NCI-H774 (cell line): ENCODE results near the gene NAPA.
"Not testable (repeated sequence)": the region's sequence is repeated elsewhere in the genome, so short reads cannot be mapped to it uniquely, and the experiment has no call there.

Source experiments
- DNase-seq: peaks from one replicate; lab custom pipeline; 2025; lab: John Stamatoyannopoulos, UW

The NAPA gene

GRCh38 chr19:47486220-47486619 is 28.6 kb downstream of the NAPA start:
- not testable (repeated sequence) for DNase-seq

- no peak for DNase-seq
Measured at GRCh38 chr19:47485210-47485609, 29.7 kb downstream of the NAPA start.

- DNase-seq, result peak; percentile 91
Measured at GRCh38 chr19:47483800-47484690, 30.8 kb downstream of the NAPA start, which contains the start of gene KPTN. Gene KPTN (minus strand): TSS chr19:47484219. CDS start chr19:47484160, 59 bp downstream.

GRCh38 chr19:47483200-47483599 is 31.7 kb downstream of the NAPA start:
- DNase-seq, result no peak

GRCh38 chr19:47481460-47482052 is 33.3 kb downstream of the NAPA start:
- no peak for DNase-seq

- DNase-seq, result no peak
Measured at GRCh38 chr19:47480658-47481057, 34.2 kb downstream of the NAPA start.

- no peak for DNase-seq
Measured at GRCh38 chr19:47479701-47480503, 35.0 kb downstream of the NAPA start.

- DNase-seq, result no peak
Measured at GRCh38 chr19:47476438-47476972, 38.4 kb downstream of the NAPA start.

- no peak for DNase-seq
Measured at GRCh38 chr19:47475465-47475864, 39.4 kb downstream of the NAPA start.

- no peak for DNase-seq
Measured at GRCh38 chr19:47473336-47473735, 41.5 kb downstream of the NAPA start.

- DNase-seq, result peak; percentile 29
Measured at GRCh38 chr19:47471733-47472457, 43.0 kb downstream of the NAPA start, which contains the start of gene SLC8A2. Gene SLC8A2 (minus strand): TSS chr19:47471893. CDS start chr19:47466403, 5,490 bp downstream.

GRCh38 chr19:47471381-47471732 is 43.5 kb downstream of the NAPA start:
- DNase-seq, result no peak

GRCh38 chr19:47470447-47471195 is 44.2 kb downstream of the NAPA start:
- DNase-seq, result no peak

- DNase-seq, result no peak
Measured at GRCh38 chr19:47469719-47470118, 45.1 kb downstream of the NAPA start.

GRCh38 chr19:47469363-47469700 is 45.5 kb downstream of the NAPA start:
- DNase-seq, result no peak

GRCh38 chr19:47467914-47468313 is 46.9 kb downstream of the NAPA start:
- no peak for DNase-seq

GRCh38 chr19:47465957-47466356 is 48.9 kb downstream of the NAPA start:
- DNase-seq, result no peak

GRCh38 chr19:47464675-47465419 is 50.0 kb downstream of the NAPA start:
- DNase-seq, result no peak

- DNase-seq, result no peak
Measured at GRCh38 chr19:47461876-47462275, 53.0 kb downstream of the NAPA start.

- DNase-seq, result no peak
Measured at GRCh38 chr19:47459477-47459876, 55.4 kb downstream of the NAPA start.
